ENCODE data around the gene NCOR2. TPM values are rescaled to one million over a fixed set of nuclear protein-coding genes. Genes with fewer than 3 reads are reported as not detected.
A peak's percentile ranks its signal among the peaks of the same experiment; 100 is the strongest.

The NCOR2 gene
- total and polyA plus RNA-seq, 2 donors (not counting 1 experiment from before 2014, with no cell fraction given): 25.9 to 144 TPM

DNA sequence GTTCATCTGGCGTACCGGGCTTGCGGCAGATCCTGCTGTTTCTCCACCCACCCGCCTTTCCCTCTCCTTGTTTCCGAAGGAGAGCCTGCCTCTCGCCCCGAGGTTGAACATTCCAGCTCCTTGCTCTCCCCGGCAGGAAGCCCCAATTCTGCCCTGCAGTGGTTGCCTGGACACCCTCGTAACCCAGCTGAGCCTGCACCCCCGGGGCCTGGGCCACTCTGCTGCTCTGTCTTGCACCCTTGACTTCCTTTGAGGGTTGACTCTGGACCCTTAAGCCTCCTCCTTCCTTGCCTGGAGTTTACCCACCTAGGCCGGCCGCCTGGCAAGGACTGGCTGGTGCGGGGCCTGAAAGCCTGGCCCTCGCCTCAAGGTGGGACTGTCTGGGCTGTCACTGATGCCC lies 25.8 kb upstream of the NCOR2 start:
- H3K9me3 Mint-ChIP-seq (ENCODE audit: insufficient read depth): no peaks in the 10 kb centered on the region
- Histone ChIP-seq H3K4me3 (ENCODE audit: control extremely low read depth in 1 of 5, extremely low read depth in 1 of 5, insufficient read depth in 1 of 5, low read depth in 2 of 5, low read length in 4 of 5) (no peak overlapping the region), H3K9me3 (ENCODE audit: control extremely low read depth in 1 of 3, control insufficient read depth in 2 of 3, insufficient read depth in 1 of 3, low read length in 2 of 3) (no peaks in the 10 kb centered on the region), H3K79me2 (ENCODE audit: control insufficient read depth, insufficient read depth, low read length) (no peaks in the 10 kb centered on the region), H3K4me2 (replicated peaks; ENCODE audit: low read depth, low read length, poor library complexity, severe bottlenecking) (peak overlapping the region; percentile 58), H2AFZ (ENCODE audit: insufficient read depth, low read depth, low read length, poor library complexity, severe bottlenecking) (peak overlapping the region; percentile 62), H3K9ac (ENCODE audit: low read length) (no peak overlapping the region), H4K20me1 (ENCODE audit: control insufficient read depth, insufficient read depth, low read length, poor library complexity, severe bottlenecking) (peaks cover 5% of the 10 kb centered on the region), H3K36me3 (replicated peaks in 1 of 2; ENCODE audit: control extremely low read depth in 1 of 2, control insufficient read depth in 1 of 2, extremely low read depth in 1 of 2, insufficient read depth in 2 of 2, low read length in 1 of 2) (no peaks in the 10 kb centered on the region), H3K27ac (ENCODE audit: low read length in 2 of 2) (peak overlapping the region in 1 of 2 donors; percentile 57), H3K27me3 (replicated peaks in 1 of 4; ENCODE audit: control extremely low read depth in 1 of 4, control insufficient read depth in 3 of 4, insufficient read depth in 4 of 4, low read length in 3 of 4) (peaks cover 0 to 4% (median 1%) of the 10 kb centered on the region in 4 experiments), H3K4me1 (ENCODE audit: control insufficient read depth in 2 of 2, insufficient read depth in 2 of 2, low read length in 2 of 2) (peaks cover 21 to 30% of the 10 kb centered on the region in 2 donors)
- POLR2A ChIA-PET: interaction anchor here (1.0 kb wide), 1 partner anchor 16 kb away, joined by 3 read pairs; no protein-coding TSS in a partner anchor
- DNase-seq (peak; percentile 23), ATAC-seq (ENCODE audit: low read depth) (no peak)
- WGBS (ENCODE audit: insufficient coverage): 58% methylated on average over 14 of the region's 14 CpGs
- CTCF ChIA-PET: interaction anchor here (1.0 kb wide), 2 partner anchors 127 to 174 kb away, joined by 3 to 4 read pairs; no protein-coding TSS in a partner anchor
- intact Hi-C loops (cut with micrococcal nuclease): loop anchor here (5.0 kb wide), 1 partner anchor 201 kb away; no protein-coding TSS in a partner anchor
- H3K4me1 Mint-ChIP-seq: peaks cover 28% of the 10 kb centered on the region
- TF ChIP-seq, protein P1, sequence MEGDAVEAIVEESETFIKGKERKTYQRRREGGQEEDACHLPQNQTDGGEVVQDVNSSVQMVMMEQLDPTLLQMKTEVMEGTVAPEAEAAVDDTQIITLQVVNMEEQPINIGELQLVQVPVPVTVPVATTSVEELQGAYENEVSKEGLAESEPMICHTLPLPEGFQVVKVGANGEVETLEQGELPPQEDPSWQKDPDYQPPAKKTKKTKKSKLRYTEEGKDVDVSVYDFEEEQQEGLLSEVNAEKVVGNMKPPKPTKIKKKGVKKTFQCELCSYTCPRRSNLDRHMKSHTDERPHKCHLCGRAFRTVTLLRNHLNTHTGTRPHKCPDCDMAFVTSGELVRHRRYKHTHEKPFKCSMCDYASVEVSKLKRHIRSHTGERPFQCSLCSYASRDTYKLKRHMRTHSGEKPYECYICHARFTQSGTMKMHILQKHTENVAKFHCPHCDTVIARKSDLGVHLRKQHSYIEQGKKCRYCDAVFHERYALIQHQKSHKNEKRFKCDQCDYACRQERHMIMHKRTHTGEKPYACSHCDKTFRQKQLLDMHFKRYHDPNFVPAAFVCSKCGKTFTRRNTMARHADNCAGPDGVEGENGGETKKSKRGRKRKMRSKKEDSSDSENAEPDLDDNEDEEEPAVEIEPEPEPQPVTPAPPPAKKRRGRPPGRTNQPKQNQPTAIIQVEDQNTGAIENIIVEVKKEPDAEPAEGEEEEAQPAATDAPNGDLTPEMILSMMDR (IDR thresholded peaks at IDR 0.05): no peak
- no peak for TF ChIP-seq EZH2 (IDR thresholded peaks at IDR 0.05; ENCODE audit: borderline replicate concordance, insufficient read depth, low read depth, low read length, poor library complexity, severe bottlenecking)
- H3K4me3 Mint-ChIP-seq: peak overlapping the region; percentile 45
- peaks cover 8% of the 10 kb centered on the region for H3K27me3 Mint-ChIP-seq
- peak overlapping the region; percentile 56 for H3K27ac Mint-ChIP-seq

DNA sequence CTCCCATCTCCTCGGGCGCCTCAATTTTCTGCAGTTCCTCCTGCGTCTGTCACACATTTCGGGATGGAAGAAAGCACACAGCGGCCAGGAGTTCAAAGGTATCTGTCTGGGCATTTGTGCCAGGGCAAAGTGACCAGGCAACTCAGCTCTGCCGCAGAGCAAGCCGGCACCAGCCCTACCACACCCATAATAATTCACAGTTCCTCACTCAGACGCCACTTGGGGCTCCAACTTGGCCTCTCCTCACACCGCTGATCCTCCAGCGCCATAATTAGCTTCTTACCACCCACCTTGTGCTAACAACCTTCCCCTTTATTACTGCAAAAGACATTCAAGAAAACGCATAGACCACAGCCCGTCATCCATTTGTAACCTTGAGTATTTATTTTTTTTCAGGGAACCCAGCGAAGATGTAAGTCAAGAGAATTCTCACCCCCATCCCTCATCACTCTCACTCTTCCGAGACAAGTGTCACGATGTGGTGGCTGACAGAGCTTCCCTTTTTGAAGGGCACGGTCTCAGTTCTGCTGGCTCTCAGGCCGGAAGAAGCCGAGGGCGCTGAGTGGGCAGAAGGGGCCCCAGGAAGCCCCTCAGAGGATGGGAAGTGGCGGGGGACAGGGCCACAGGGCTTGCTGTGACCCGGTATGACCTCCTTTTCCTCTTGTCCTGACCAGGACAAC lies 25.2 kb upstream of the NCOR2 start:
- DNase-seq: peak; percentile 77
- TF ChIP-seq, protein P1 (IDR thresholded peaks at IDR 0.05): no peak
- TF ChIP-seq EZH2 (IDR thresholded peaks at IDR 0.05; ENCODE audit: borderline replicate concordance, insufficient read depth, low read depth, low read length, poor library complexity, severe bottlenecking): no peak
- Histone ChIP-seq H3K27ac (ENCODE audit: low read length in 2 of 2) (peak overlapping the region in 1 of 2 donors; percentile 57), H3K4me2 (replicated peaks; ENCODE audit: low read depth, low read length, poor library complexity, severe bottlenecking) (peak overlapping the region; percentile 58), H3K36me3 (replicated peaks in 1 of 2; ENCODE audit: control extremely low read depth in 1 of 2, control insufficient read depth in 1 of 2, extremely low read depth in 1 of 2, insufficient read depth in 2 of 2, low read length in 1 of 2) (no peaks in the 10 kb centered on the region), H2AFZ (ENCODE audit: insufficient read depth, low read depth, low read length, poor library complexity, severe bottlenecking) (peak overlapping the region; percentile 62), H3K79me2 (ENCODE audit: control insufficient read depth, insufficient read depth, low read length) (no peaks in the 10 kb centered on the region), H3K9me3 (ENCODE audit: control extremely low read depth in 1 of 3, control insufficient read depth in 2 of 3, insufficient read depth in 1 of 3, low read length in 2 of 3) (no peaks in the 10 kb centered on the region), H3K9ac (ENCODE audit: low read length) (no peak overlapping the region), H4K20me1 (ENCODE audit: control insufficient read depth, insufficient read depth, low read length, poor library complexity, severe bottlenecking) (peaks cover 5% of the 10 kb centered on the region), H3K4me1 (ENCODE audit: control insufficient read depth in 2 of 2, insufficient read depth in 2 of 2, low read length in 2 of 2) (peaks cover 21 to 30% of the 10 kb centered on the region in 2 donors), H3K27me3 (replicated peaks in 1 of 4; ENCODE audit: control extremely low read depth in 1 of 4, control insufficient read depth in 3 of 4, insufficient read depth in 4 of 4, low read length in 3 of 4) (peaks cover 0 to 9% (median 1%) of the 10 kb centered on the region in 4 experiments), H3K4me3 (ENCODE audit: control extremely low read depth in 1 of 5, extremely low read depth in 1 of 5, insufficient read depth in 1 of 5, low read depth in 2 of 5, low read length in 4 of 5) (no peak overlapping the region)
- peaks cover 28% of the 10 kb centered on the region for H3K4me1 Mint-ChIP-seq
- peaks cover 13% of the 10 kb centered on the region for H3K27me3 Mint-ChIP-seq
- POLR2A ChIA-PET: interaction anchor here (1.0 kb wide), 1 partner anchor 16 kb away, joined by 3 read pairs; no protein-coding TSS in a partner anchor
- H3K27ac Mint-ChIP-seq: peak overlapping the region; percentile 47
- CTCF ChIA-PET: interaction anchor here (1.0 kb wide), 2 partner anchors 126 to 174 kb away, joined by 3 to 4 read pairs; no protein-coding TSS in a partner anchor
- peak; percentile 88 for ATAC-seq (ENCODE audit: low read depth)
- 13% methylated on average over 19 of the region's 21 CpGs for WGBS (ENCODE audit: insufficient coverage)
- H3K4me3 Mint-ChIP-seq: peak overlapping the region; percentile 62
- no peaks in the 10 kb centered on the region for H3K9me3 Mint-ChIP-seq (ENCODE audit: insufficient read depth)
- intact Hi-C loops (cut with micrococcal nuclease): loop anchor here (5.0 kb wide), 1 partner anchor 200 kb away; no protein-coding TSS in a partner anchor

Measured in B cell (primary cell).